IMR-90 (cell line): ENCODE results near the gene H6PD. TPM values are rescaled to one million over a fixed set of nuclear protein-coding genes. Genes with fewer than 3 reads are reported as not detected.

Experiments used
- ATAC-seq: fragments of 200-7000 bp; cut with Tn5 transposase; 2 replicates; pipeline ENCODE4 v1.9.1; 2020; ENCODE audit warnings: low read depth, mild to moderate bottlenecking, moderate library complexity
- BruUV-seq: library from RNA; stranded (reverse); fragments of 400-500 nt; replicated peaks from 2 replicates; lab custom pipeline; 2021; lab: Mats Ljungman, UMichigan
- CTCF ChIA-PET: fragments of 300-600 bp; formaldehyde crosslinking; extraction: SDS; loops from one replicate; lab custom pipeline; 2021; ENCODE audit warnings: antibody characterized with exemption; lab: Yijun Ruan, JAX
- POLR2A ChIA-PET: fragments of 300-600 bp; sonication (Branson Sonifier 250); formaldehyde crosslinking; loops from one replicate; lab custom pipeline; 2022; ENCODE audit warnings: antibody characterized with exemption; ENCODE audit not compliant: unreplicated experiment; lab: Charles Lee
- DNase-seq: peaks from one replicate; pipeline ENCODE4 v3.0.0; 2013
- H2AFZ ChIP-seq: replicated peaks from 2 replicates; pipeline ENCODE3; 2013; ENCODE audit warnings: low read length, mild to moderate bottlenecking; ENCODE audit not compliant: poor library complexity
- H2AK5ac ChIP-seq: 2 replicates; pipeline ENCODE4 v1.6.1; 2013; ENCODE audit warnings: low read depth, low read length, inconsistent platforms
- H2AK9ac ChIP-seq: replicated peaks from 2 replicates; pipeline ENCODE3; 2013; ENCODE audit warnings: mild to moderate bottlenecking, low read depth, low read length, moderate library complexity; ENCODE audit not compliant: poor library complexity
- H2BK120ac ChIP-seq: 2 replicates; pipeline ENCODE4 v1.6.1; 2013; ENCODE audit warnings: low read depth, low read length, inconsistent platforms
- H2BK15ac ChIP-seq: 3 replicates; pipeline ENCODE4 v1.6.1; 2013; ENCODE audit warnings: low read depth, low read length, inconsistent platforms
- H2BK20ac ChIP-seq: 2 replicates; pipeline ENCODE4 v1.6.1; 2013; ENCODE audit warnings: low read depth, mild to moderate bottlenecking, inconsistent platforms, low read length, moderate library complexity
- H2BK5ac ChIP-seq: 2 replicates; pipeline ENCODE4 v1.6.1; 2013; ENCODE audit warnings: mild to moderate bottlenecking, low read depth, low read length, inconsistent platforms; ENCODE audit not compliant: poor library complexity, severe bottlenecking
- H3K14ac ChIP-seq: replicated peaks from 2 replicates; pipeline ENCODE4 v1.6.1; 2013; ENCODE audit warnings: low read depth, low read length, inconsistent platforms
- H3K18ac ChIP-seq: 2 replicates; pipeline ENCODE4 v1.6.1; 2013; ENCODE audit warnings: low read depth, low read length, control low read depth
- H3K23ac ChIP-seq: 2 replicates; pipeline ENCODE4 v1.6.1; 2013; ENCODE audit warnings: low read depth, low read length, inconsistent platforms
- H3K27ac ChIP-seq: 2 replicates; pipeline ENCODE4 v1.5.1; 2013; ENCODE audit warnings: mild to moderate bottlenecking, control low read depth, low read length; ENCODE audit not compliant: insufficient read depth
- H3K27me3 ChIP-seq: 2 replicates; pipeline ENCODE4 v1.6.1; 2013; ENCODE audit warnings: low read length; ENCODE audit not compliant: control insufficient read depth, insufficient read depth
- H3K36me3 ChIP-seq: 2 replicates; pipeline ENCODE4 v1.6.1; 2013; ENCODE audit warnings: low read length, mixed read lengths; ENCODE audit not compliant: control insufficient read depth, insufficient read depth
- H3K4ac ChIP-seq: 2 replicates; pipeline ENCODE4 v1.6.1; 2013; ENCODE audit warnings: low read depth, low read length, inconsistent platforms
- H3K4me1 ChIP-seq: 2 replicates; pipeline ENCODE4 v1.6.1; 2013; ENCODE audit warnings: low read length, mixed read lengths; ENCODE audit not compliant: control insufficient read depth, insufficient read depth
- H3K4me2 ChIP-seq: 2 replicates; pipeline ENCODE4 v1.6.1; 2013; ENCODE audit warnings: low read depth, mild to moderate bottlenecking, control low read depth, low read length, moderate library complexity
- H3K4me3 ChIP-seq: 2 replicates; pipeline ENCODE4 v1.5.1; 2013; ENCODE audit warnings: low read depth, mild to moderate bottlenecking, control low read depth, low read length, moderate library complexity; ENCODE audit not compliant: insufficient read depth
- H3K56ac ChIP-seq: 2 replicates; pipeline ENCODE4 v1.6.1; 2013; ENCODE audit warnings: low read length, inconsistent platforms; ENCODE audit not compliant: insufficient read depth; ENCODE audit errors: extremely low read depth
- H3K79me1 ChIP-seq, 2 experiments: 2 replicates each; pipeline ENCODE4 v1.6.1; 2013; ENCODE audit warnings: low read length in 2 of 2, inconsistent platforms in 1 of 2, low read depth in 1 of 2
- H3K9ac ChIP-seq: 2 replicates; pipeline ENCODE4 v1.6.1; 2013; ENCODE audit warnings: low read depth, low read length, control low read depth
- H3K9me1 ChIP-seq: 2 replicates; pipeline ENCODE4 v1.6.1; 2013; ENCODE audit warnings: low read length, inconsistent platforms; ENCODE audit not compliant: insufficient read depth
- H3K9me3 ChIP-seq: 2 replicates; pipeline ENCODE4 v1.6.1; 2013; ENCODE audit warnings: low read length; ENCODE audit not compliant: control insufficient read depth, insufficient read depth
- H4K20me1 ChIP-seq: 2 replicates; pipeline ENCODE4 v1.6.1; 2013; ENCODE audit warnings: low read length, inconsistent platforms; ENCODE audit not compliant: insufficient read depth
- H4K5ac ChIP-seq: 2 replicates; pipeline ENCODE4 v1.6.1; 2013; ENCODE audit warnings: mild to moderate bottlenecking, low read depth, low read length, control low read depth
- H4K8ac ChIP-seq, 2 experiments: 2 replicates each; pipeline ENCODE4 v1.6.1; 2013; ENCODE audit warnings: low read depth in 2 of 2, low read length in 2 of 2, control low read depth in 1 of 2, inconsistent platforms in 1 of 2
- H4K91ac ChIP-seq: 2 replicates; pipeline ENCODE4 v1.6.1; 2013; ENCODE audit warnings: low read depth, low read length, inconsistent platforms; ENCODE audit not compliant: insufficient read depth
- CHD1 ChIP-seq: IDR thresholded peaks from 2 replicates; pipeline ENCODE4 v1.6.1; 2012; ENCODE audit warnings: low read depth, low read length, improper control_type of control experiment
- MAZ ChIP-seq: IDR thresholded peaks from 2 replicates; pipeline ENCODE4 v1.6.1; 2012; ENCODE audit warnings: low read depth, mild to moderate bottlenecking, low read length, improper control_type of control experiment, moderate library complexity, borderline replicate concordance
- NFE2L2 ChIP-seq: fragments of 150-350 bp; IDR thresholded peaks from 2 replicates; pipeline ENCODE4 v1.6.1; 2016; ENCODE audit warnings: low read depth, mild to moderate bottlenecking, low read length
- POLR2A ChIP-seq: IDR thresholded peaks from 2 replicates; pipeline ENCODE4 v1.6.1; 2012; ENCODE audit warnings: mild to moderate bottlenecking, low read depth, low read length
- SMC3 ChIP-seq: fragments of 150-350 bp; IDR thresholded peaks from 2 replicates; pipeline ENCODE4 v1.6.1; 2016; ENCODE audit warnings: low read depth, mild to moderate bottlenecking, antibody characterized with exemption, low read length, moderate library complexity
- WGBS, 2 experiments: methylation state at CpG; one replicate each; pipeline versions ENCODE4 v1.1.5 to v1.1.7; 2013; ENCODE audit warnings: missing lambda C conversion rate in 2 of 2; ENCODE audit not compliant: insufficient read length in 1 of 2; ENCODE audit errors: extremely low coverage in 2 of 2; 5-methylcytosine and 5-hydroxymethylcytosine counted together
- dilution Hi-C: fragments of 300-500 bp; cut with HindIII; formaldehyde crosslinking; loops from one replicate; pipeline ENCODE4 v1.14.3; 2018; ENCODE audit warnings: low sequenced_read_pairs; ENCODE audit not compliant: unreplicated experiment
- in situ Hi-C: fragments of 300-500 bp; cut with MboI; formaldehyde crosslinking; loops from 3 replicates; pipeline ENCODE4 v1.14.3; 2019; ENCODE audit warnings: low sequenced_read_pairs, inconsistent platforms, mixed read lengths
- intact Hi-C: fragments of 100-400 bp; cut with micrococcal nuclease; formaldehyde crosslinking; loops from 2 replicates; pipeline ENCODE4 v1.10.0; 2022
- polyA plus RNA-seq, 3 experiments: library from polyadenylated mRNA; depleted of rRNA; stranded (reverse); fragments of >200 nt; gene quantifications; 2 replicates each; pipeline ENCODE4 v1.2.3, GENCODE V29; 2012; ENCODE audit warnings: low replicate concordance in 1 of 3
- total RNA-seq: library from RNA; depleted of rRNA; stranded (reverse); fragments of >200 nt; gene quantifications from 2 replicates; pipeline ENCODE4 v1.2.3, GENCODE V29; 2012
- TF ChIP-seq, protein P1 (sequence below): fragments of 150-350 bp; IDR thresholded peaks from 2 replicates; pipeline ENCODE4 v1.6.1; 2017; ENCODE audit warnings: mild to moderate bottlenecking, antibody characterized with exemption, low read length, low read depth

H6PD gene
- total and polyA plus RNA-seq, 2 of the 4 experiments (the other 2 are of a cell fraction), result 9.3 to 22.1 TPM

DNA sequence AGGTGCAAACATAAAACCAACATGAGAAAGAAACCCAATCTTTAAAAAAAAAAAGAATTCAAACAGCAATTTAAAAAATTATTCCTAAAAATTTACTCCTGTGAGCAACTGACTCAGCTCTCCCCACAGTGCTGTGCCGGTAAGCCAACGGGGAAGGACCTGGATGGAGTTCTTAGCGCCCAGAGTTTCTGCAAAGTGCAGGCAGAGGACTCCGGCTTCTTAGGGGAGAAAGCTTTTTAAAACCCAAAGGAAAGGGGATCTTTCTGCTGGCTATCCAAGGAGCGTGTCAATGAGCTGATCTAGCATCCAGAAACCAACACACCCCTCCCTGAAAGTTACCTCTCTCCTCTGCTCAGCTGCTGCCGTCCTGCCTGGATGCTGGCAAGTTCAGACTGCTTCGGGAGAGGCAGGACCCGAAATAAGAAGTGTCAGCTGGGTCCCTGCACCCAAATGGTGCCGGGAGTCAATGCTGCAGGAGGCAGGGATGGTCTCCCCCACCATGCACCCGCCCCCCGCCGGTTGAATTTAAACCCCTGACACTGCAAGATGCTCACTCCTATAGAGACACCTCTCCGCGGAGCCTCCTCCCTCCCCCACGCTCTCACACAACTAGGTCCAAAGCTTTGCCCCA is 32.2 kb upstream of the H6PD start:
- no peak for ATAC-seq
- TF ChIP-seq SMC3 (no peak), MAZ (no peak), CHD1 (no peak), NFE2L2 (no peak), POLR2A (peak; percentile 57; the same call in 1 of the 2 replicates)
- TF ChIP-seq, protein P1, sequence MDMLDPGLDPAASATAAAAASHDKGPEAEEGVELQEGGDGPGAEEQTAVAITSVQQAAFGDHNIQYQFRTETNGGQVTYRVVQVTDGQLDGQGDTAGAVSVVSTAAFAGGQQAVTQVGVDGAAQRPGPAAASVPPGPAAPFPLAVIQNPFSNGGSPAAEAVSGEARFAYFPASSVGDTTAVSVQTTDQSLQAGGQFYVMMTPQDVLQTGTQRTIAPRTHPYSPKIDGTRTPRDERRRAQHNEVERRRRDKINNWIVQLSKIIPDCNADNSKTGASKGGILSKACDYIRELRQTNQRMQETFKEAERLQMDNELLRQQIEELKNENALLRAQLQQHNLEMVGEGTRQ, result no peak
- H3K18ac ChIP-seq, result no peak overlapping the region
- no TSS peak for BruUV-seq
- POLR2A ChIA-PET, result interaction anchor here (0.6 to 1.9 kb wide), 4 partner anchors 14 to 1937 kb away, joined by 3 to 14 read pairs (median 4); no protein-coding TSS in a partner anchor
- H3K4me1 ChIP-seq, result peaks cover 20% of the 10 kb centered on the region
- H3K4me3 ChIP-seq, result peak overlapping the region; percentile 76
- no peaks in the 10 kb centered on the region for H3K36me3 ChIP-seq
- peak overlapping the region; percentile 4; the same call in 1 of the 2 replicates for H3K9ac ChIP-seq
- H3K56ac ChIP-seq, result 0 out of 2 replicates have a peak overlapping the region, but pooled peaks have one; percentile 11
- H3K4ac ChIP-seq, result peak overlapping the region; percentile 58
- H2AK9ac ChIP-seq, result peak overlapping the region; percentile 35
- H4K91ac ChIP-seq, result no peak overlapping the region
- CTCF ChIA-PET, result interaction anchor here (1.4 to 1.8 kb wide), 2 partner anchors 32 to 92 kb away, joined by 7 to 8 read pairs; partner anchors contain the start of gene H6PD
- peaks cover 0 to 20% of the 10 kb centered on the region in 2 experiments; a peak in 1 of 4 replicates for H3K79me1 ChIP-seq
- H2BK120ac ChIP-seq, result peak overlapping the region; percentile 39; the same call in 1 of the 2 replicates
- H3K14ac ChIP-seq, result peak overlapping the region; percentile 72; the same call in 1 of the 2 replicates
- H4K20me1 ChIP-seq, result no peaks in the 10 kb centered on the region
- H3K27me3 ChIP-seq, result no peaks in the 10 kb centered on the region; the same call in 1 of the 2 replicates
- peak overlapping the region; percentile 17; the same call in 1 of the 2 replicates for H4K5ac ChIP-seq
- no peaks in the 10 kb centered on the region for H3K9me3 ChIP-seq
- peak overlapping the region in 1 of 2 experiments; percentile 29; a peak in 2 of 4 replicates for H4K8ac ChIP-seq
- no peak overlapping the region for H2AK5ac ChIP-seq
- peak overlapping the region; percentile 21 for H2BK5ac ChIP-seq
- WGBS, 2 experiments, result 17% methylated on average over 2 of the region's 15 CpGs; no CpG with 5 or more reads in 1 of the 2 experiments
- peak overlapping the region; percentile 84 for H3K4me2 ChIP-seq
- H3K27ac ChIP-seq, result no peak overlapping the region; the same call in 1 of the 2 replicates
- no peak for DNase-seq
- peak overlapping the region; percentile 50; the same call in 1 of the 2 replicates for H3K23ac ChIP-seq
- intact Hi-C loops (loop anchor here (5.0 kb wide), 2 partner anchors 35 to 75 kb away; partner anchors contain the start of gene GPR157), dilution Hi-C loops (no loop called here), in situ Hi-C loops (no loop called here)
- H3K9me1 ChIP-seq, result no peaks in the 10 kb centered on the region; the same call in 1 of the 2 replicates
- H2BK15ac ChIP-seq, result no peak overlapping the region
- no peak overlapping the region for H2BK20ac ChIP-seq
- peak overlapping the region; percentile 78 for H2AFZ ChIP-seq
